ENCODE measurements around the gene ITPR1.

The ITPR1 gene

GRCh38 chr3:4614927-4615326 is 121.8 kb downstream of the ITPR1 start:
- no peaks in the 10 kb centered on the region for H3K27me3 ChIP-seq (ENCODE audit: insufficient read depth, insufficient read length)
- DNase-seq (ENCODE audit: low read depth, low spot score): no peak
- no peak overlapping the region for H3K9ac ChIP-seq (ENCODE audit: insufficient read length, low read depth)
- H3K4me3 ChIP-seq (ENCODE audit: insufficient read length, low read depth): no peak overlapping the region
- no peaks in the 10 kb centered on the region for H3K4me1 ChIP-seq (ENCODE audit: insufficient read depth, insufficient read length)
- no peaks in the 10 kb centered on the region for H3K36me3 ChIP-seq (ENCODE audit: insufficient read depth, insufficient read length, low read length)
- TF ChIP-seq ZNF274 (IDR thresholded peaks at IDR 0.05; ENCODE audit: low read depth, low read length) (no peak), YY1 (IDR thresholded peaks at IDR 0.05; ENCODE audit: insufficient read depth, insufficient read length) (no peak), SUZ12 (IDR thresholded peaks at IDR 0.05; ENCODE audit: extremely low read depth, insufficient read depth, insufficient read length) (no peak)
- H3K9me3 ChIP-seq (ENCODE audit: insufficient read depth, low read length): no peaks in the 10 kb centered on the region

DNA sequence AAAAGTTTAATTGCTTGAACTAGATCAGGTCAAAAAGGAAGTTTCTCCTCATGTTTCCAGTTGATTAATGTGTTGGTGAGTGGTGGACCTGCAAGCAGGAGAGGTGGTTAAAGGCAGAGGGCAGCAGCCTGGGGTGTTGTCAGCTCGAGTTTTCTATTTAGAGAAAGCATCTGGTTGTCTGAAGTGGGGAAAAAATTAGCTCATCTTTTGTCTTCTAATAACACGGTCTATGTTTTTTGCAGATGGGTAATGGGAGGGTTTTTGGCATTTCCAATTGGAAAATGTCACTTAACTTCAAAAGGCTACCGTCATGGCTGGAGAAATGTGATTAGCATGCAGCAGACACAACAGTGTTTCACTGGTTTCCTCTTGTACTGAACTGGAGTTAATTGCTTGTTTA is 122.6 kb downstream of the ITPR1 start:
- no peak for DNase-seq (ENCODE audit: low read depth, low spot score)
- Histone ChIP-seq H3K9me3 (ENCODE audit: insufficient read depth, low read length) (no peaks in the 10 kb centered on the region), H3K9ac (ENCODE audit: insufficient read length, low read depth) (no peak overlapping the region), H3K4me1 (ENCODE audit: insufficient read depth, insufficient read length) (no peaks in the 10 kb centered on the region), H3K36me3 (ENCODE audit: insufficient read depth, insufficient read length, low read length) (no peaks in the 10 kb centered on the region), H3K4me3 (ENCODE audit: insufficient read length, low read depth) (no peak overlapping the region), H3K27me3 (ENCODE audit: insufficient read depth, insufficient read length) (no peaks in the 10 kb centered on the region)
- TF ChIP-seq YY1 (IDR thresholded peaks at IDR 0.05; ENCODE audit: insufficient read depth, insufficient read length) (no peak), SUZ12 (IDR thresholded peaks at IDR 0.05; ENCODE audit: extremely low read depth, insufficient read depth, insufficient read length) (no peak)

- no peaks in the 10 kb centered on the region for H3K36me3 ChIP-seq (ENCODE audit: insufficient read depth, insufficient read length, low read length)
- H3K9me3 ChIP-seq (ENCODE audit: insufficient read depth, low read length): no peaks in the 10 kb centered on the region
- no peak for DNase-seq (ENCODE audit: low read depth, low spot score)
- no peak overlapping the region for H3K4me3 ChIP-seq (ENCODE audit: insufficient read length, low read depth)
- H3K27me3 ChIP-seq (ENCODE audit: insufficient read depth, insufficient read length): no peaks in the 10 kb centered on the region
- H3K9ac ChIP-seq (ENCODE audit: insufficient read length, low read depth): no peak overlapping the region
- TF ChIP-seq YY1 (IDR thresholded peaks at IDR 0.05; ENCODE audit: insufficient read depth, insufficient read length) (no peak), SUZ12 (IDR thresholded peaks at IDR 0.05; ENCODE audit: extremely low read depth, insufficient read depth, insufficient read length) (no peak), ZNF274 (IDR thresholded peaks at IDR 0.05; ENCODE audit: low read depth, low read length) (no peak)
- H3K4me1 ChIP-seq (ENCODE audit: insufficient read depth, insufficient read length): no peaks in the 10 kb centered on the region
Measured at GRCh38 chr3:4623421-4623999, 130.4 kb downstream of the ITPR1 start.

DNA sequence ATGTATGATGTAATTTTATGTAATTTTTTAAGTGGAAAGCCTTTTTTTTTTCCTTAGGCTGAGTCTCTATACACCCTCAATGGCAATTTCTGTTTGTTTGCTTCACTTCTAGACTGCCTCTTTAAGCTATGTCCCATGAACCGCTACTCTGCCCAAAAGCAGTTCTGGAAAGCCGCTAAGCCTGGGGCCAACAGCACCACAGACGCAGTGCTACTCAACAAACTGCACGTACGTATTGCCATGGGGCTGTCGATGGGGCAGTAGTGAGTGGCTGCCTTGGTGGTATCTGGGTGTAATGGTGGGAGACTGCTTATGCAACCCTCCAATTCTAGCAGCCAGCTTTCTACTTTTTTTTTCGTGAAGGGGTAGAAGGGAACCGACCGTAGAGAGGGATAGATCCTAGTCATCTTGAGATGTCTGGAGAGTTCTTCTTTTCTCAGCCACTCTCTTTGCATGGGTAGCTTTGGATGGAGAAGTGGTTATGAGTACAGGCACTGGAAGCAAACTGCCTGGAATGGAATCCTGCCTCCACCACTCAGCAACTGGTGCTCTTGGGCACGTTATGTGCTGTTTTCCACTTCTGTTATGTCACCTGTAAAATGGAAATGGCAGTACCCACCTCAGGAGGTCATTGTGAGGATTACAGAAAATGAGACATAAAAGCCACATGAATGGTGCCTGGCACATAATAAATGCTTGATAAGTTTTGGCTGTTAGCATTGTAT is 134.7 kb downstream of the ITPR1 start:
- no peaks in the 10 kb centered on the region for H3K4me1 ChIP-seq (ENCODE audit: insufficient read depth, insufficient read length)
- no peak for DNase-seq (ENCODE audit: low read depth, low spot score)
- no peaks in the 10 kb centered on the region for H3K36me3 ChIP-seq (ENCODE audit: insufficient read depth, insufficient read length, low read length)
- H3K9me3 ChIP-seq (ENCODE audit: insufficient read depth, low read length): no peaks in the 10 kb centered on the region
- no peak overlapping the region for H3K9ac ChIP-seq (ENCODE audit: insufficient read length, low read depth)
- H3K4me3 ChIP-seq (ENCODE audit: insufficient read length, low read depth): no peak overlapping the region
- H3K27me3 ChIP-seq (ENCODE audit: insufficient read depth, insufficient read length): no peaks in the 10 kb centered on the region
- TF ChIP-seq SUZ12 (IDR thresholded peaks at IDR 0.05; ENCODE audit: extremely low read depth, insufficient read depth, insufficient read length) (no peak), YY1 (IDR thresholded peaks at IDR 0.05; ENCODE audit: insufficient read depth, insufficient read length) (no peak), ZNF274 (IDR thresholded peaks at IDR 0.05; ENCODE audit: low read depth, low read length) (no peak)

DNA sequence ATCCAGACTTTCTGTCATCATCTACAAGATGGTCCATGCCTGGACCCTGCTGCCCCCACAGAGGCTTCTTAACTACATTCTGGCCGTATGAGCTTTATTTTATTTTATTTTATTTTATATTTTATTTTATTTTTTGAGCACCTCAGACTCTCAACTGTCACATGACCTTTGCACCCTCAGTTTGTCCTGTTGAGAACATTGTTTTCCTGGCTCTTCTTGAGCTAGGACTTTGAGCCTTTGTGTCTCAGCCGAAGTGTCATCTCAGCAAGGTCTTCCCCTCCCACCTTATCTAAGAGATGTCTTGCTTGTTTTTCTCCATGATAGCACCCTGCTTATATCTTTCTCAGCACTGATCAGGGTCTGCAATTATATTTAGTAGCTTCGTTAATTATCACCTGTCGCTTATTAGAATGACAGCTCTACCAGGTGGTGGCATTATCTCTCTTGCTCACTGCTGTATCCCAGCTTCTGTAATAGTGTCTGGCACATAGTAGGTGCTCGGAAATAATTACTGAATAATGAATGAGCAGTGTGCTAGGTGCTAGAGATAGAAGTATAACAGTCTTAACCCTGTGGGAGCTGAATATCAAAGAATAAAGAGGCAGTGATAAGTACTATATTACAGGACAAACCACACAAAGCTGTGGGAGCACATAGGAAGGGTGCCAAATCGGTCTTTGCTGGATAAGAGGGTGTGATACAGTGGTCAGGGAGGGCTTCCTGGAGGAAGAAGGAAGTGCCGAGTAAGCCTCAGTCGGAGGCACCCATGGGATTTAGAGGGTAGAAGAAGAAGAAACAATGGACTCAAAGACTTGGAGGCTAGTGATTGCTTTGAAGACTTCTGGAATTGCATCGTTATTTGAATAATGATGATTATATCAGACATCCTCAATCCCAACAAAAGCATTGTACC is 136.2 kb downstream of the ITPR1 start:
- Histone ChIP-seq H3K4me3 (ENCODE audit: insufficient read length, low read depth) (no peak overlapping the region), H3K27me3 (ENCODE audit: insufficient read depth, insufficient read length) (no peaks in the 10 kb centered on the region), H3K4me1 (ENCODE audit: insufficient read depth, insufficient read length) (no peaks in the 10 kb centered on the region), H3K36me3 (ENCODE audit: insufficient read depth, insufficient read length, low read length) (no peaks in the 10 kb centered on the region), H3K9ac (ENCODE audit: insufficient read length, low read depth) (no peak overlapping the region), H3K9me3 (ENCODE audit: insufficient read depth, low read length) (no peaks in the 10 kb centered on the region)
- DNase-seq (ENCODE audit: low read depth, low spot score): no peak
- TF ChIP-seq YY1 (IDR thresholded peaks at IDR 0.05; ENCODE audit: insufficient read depth, insufficient read length) (no peak), SUZ12 (IDR thresholded peaks at IDR 0.05; ENCODE audit: extremely low read depth, insufficient read depth, insufficient read length) (no peak), ZNF274 (IDR thresholded peaks at IDR 0.05; ENCODE audit: low read depth, low read length) (no peak)

DNA sequence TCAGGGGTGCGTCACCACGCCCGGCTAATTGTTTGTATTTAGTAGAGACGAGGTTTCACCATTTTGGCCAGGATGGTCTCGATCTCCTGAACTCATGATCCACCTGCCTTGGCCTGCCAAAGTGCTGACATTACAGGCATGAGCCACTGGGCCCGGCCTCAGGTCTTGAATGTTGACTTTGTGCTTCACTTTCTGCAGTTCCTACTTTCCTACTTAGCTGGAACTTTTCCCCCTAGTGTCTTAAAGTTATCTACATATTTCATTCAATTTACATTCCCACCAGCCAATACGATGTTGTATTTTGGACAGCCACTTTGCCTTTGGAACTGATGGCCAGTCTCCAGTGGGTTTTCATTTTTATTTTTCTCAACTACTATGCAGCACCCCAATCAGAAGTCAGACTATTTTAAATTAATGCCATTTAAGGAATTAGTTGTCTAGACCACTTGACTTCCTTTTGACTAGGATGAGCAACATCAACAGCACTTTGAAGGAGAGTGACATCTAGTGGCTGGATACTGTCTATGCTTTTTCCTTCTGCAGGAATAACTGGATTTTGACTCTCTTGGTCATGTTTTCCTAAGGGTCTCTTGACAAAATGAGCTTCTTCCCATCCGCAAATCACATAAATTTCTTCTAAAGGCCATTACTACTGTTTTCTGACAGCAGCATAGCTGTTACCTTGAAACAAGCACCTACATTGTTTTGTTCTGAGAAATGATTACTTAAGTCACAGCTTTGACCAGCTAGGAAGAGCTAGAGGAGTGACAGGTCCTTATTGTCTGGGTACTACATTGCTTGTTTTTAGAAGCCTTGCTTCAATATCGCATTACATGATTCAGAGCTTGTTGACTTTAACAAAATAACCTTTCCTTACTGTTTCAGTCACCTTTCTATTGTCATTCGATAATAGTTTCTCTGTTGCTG is 140.2 kb downstream of the ITPR1 start:
- H3K9me3 ChIP-seq (ENCODE audit: insufficient read depth, low read length): no peaks in the 10 kb centered on the region
- H3K9ac ChIP-seq (ENCODE audit: insufficient read length, low read depth): no peak overlapping the region
- no peaks in the 10 kb centered on the region for H3K36me3 ChIP-seq (ENCODE audit: insufficient read depth, insufficient read length, low read length)
- H3K4me1 ChIP-seq (ENCODE audit: insufficient read depth, insufficient read length): no peaks in the 10 kb centered on the region
- DNase-seq (ENCODE audit: low read depth, low spot score): peak; percentile 46
- TF ChIP-seq SUZ12 (IDR thresholded peaks at IDR 0.05; ENCODE audit: extremely low read depth, insufficient read depth, insufficient read length) (no peak), YY1 (IDR thresholded peaks at IDR 0.05; ENCODE audit: insufficient read depth, insufficient read length) (no peak), ZNF274 (IDR thresholded peaks at IDR 0.05; ENCODE audit: low read depth, low read length) (no peak)
- H3K27me3 ChIP-seq (ENCODE audit: insufficient read depth, insufficient read length): no peaks in the 10 kb centered on the region
- H3K4me3 ChIP-seq (ENCODE audit: insufficient read length, low read depth): no peak overlapping the region
